SJSA1 (cell line): ENCODE data around the gene CROT. TPM values are rescaled to one million over a fixed set of nuclear protein-coding genes. Genes with fewer than 3 reads are reported as not detected.

Experiments
- DNase-seq, 2 experiments: peaks; one replicate each; pipeline ENCODE4 v3.0.0-alpha.2; 2015 to 2020; ENCODE audit warnings: low spot score in 2 of 2, low read depth in 1 of 2
- H3K27ac ChIP-seq: fragments of 250-450 bp; sonication (Bioruptor Pico); 2 replicates; pipeline ENCODE4 v1.5.1; 2020; ENCODE audit warnings: mild to moderate bottlenecking, moderate library complexity
- H3K27me3 ChIP-seq: fragments of 250-450 bp; sonication (Bioruptor Pico); replicated peaks from 2 replicates; pipeline ENCODE4 v1.5.1; 2020; ENCODE audit warnings: mild to moderate bottlenecking, moderate library complexity
- H3K36me3 ChIP-seq: fragments of 250-450 bp; sonication (Bioruptor Pico); 2 replicates; pipeline ENCODE4 v1.5.1; 2020; ENCODE audit warnings: mild to moderate bottlenecking
- H3K4me1 ChIP-seq: fragments of 250-450 bp; sonication (Bioruptor Pico); replicated peaks from 2 replicates; pipeline ENCODE4 v1.6.1; 2021; ENCODE audit warnings: mild to moderate bottlenecking
- H3K4me3 ChIP-seq: fragments of 250-450 bp; sonication (Bioruptor Pico); 2 replicates; pipeline ENCODE4 v1.5.1; 2020; ENCODE audit warnings: mild to moderate bottlenecking
- H3K9me3 ChIP-seq: fragments of 250-450 bp; sonication (Bioruptor Pico); replicated peaks from 2 replicates; pipeline ENCODE4 v1.5.1; 2020; ENCODE audit warnings: mild to moderate bottlenecking
- total RNA-seq: library from RNA; depleted of rRNA; stranded (reverse); fragments of >200 nt; shearing (Covaris generic); gene quantifications from 2 replicates; pipeline ENCODE4 v1.2.3, GENCODE V29; 2014

CROT gene
- total RNA-seq, 1 experiment from 2014 or later, result 14.6 TPM

- Histone ChIP-seq H3K4me1 (no peaks in the 10 kb centered on the region), H3K9me3 (peaks cover 13% of the 10 kb centered on the region), H3K4me3 (no peak overlapping the region), H3K27me3 (no peaks in the 10 kb centered on the region), H3K27ac (no peak overlapping the region), H3K36me3 (no peaks in the 10 kb centered on the region)
- DNase-seq, result no peak
These were observed 15.1 kb upstream of the CROT start for GRCh38 chr7:87330316-87330715.

GRCh38 chr7:87330942-87331341 is 14.5 kb upstream of the CROT start:
- Histone ChIP-seq H3K9me3 (peaks cover 13% of the 10 kb centered on the region), H3K4me3 (no peak overlapping the region), H3K27ac (no peak overlapping the region), H3K4me1 (no peaks in the 10 kb centered on the region), H3K36me3 (no peaks in the 10 kb centered on the region), H3K27me3 (no peaks in the 10 kb centered on the region)
- no peak for DNase-seq

GRCh38 chr7:87331687-87332252 is 13.7 kb upstream of the CROT start:
- Histone ChIP-seq H3K4me3 (no peak overlapping the region), H3K27me3 (no peaks in the 10 kb centered on the region), H3K9me3 (peaks cover 13% of the 10 kb centered on the region), H3K36me3 (no peaks in the 10 kb centered on the region), H3K4me1 (no peaks in the 10 kb centered on the region), H3K27ac (no peak overlapping the region)
- no peak for DNase-seq

GRCh38 chr7:87332321-87332720 is 13.1 kb upstream of the CROT start:
- H3K9me3 ChIP-seq, result peaks cover 13% of the 10 kb centered on the region
- H3K4me1 ChIP-seq, result no peaks in the 10 kb centered on the region
- no peaks in the 10 kb centered on the region for H3K27me3 ChIP-seq
- no peak overlapping the region for H3K4me3 ChIP-seq
- DNase-seq, result no peak
- H3K36me3 ChIP-seq, result no peaks in the 10 kb centered on the region
- H3K27ac ChIP-seq, result no peak overlapping the region

- no peaks in the 10 kb centered on the region for H3K27me3 ChIP-seq
- no peak overlapping the region for H3K27ac ChIP-seq
- H3K36me3 ChIP-seq, result no peaks in the 10 kb centered on the region
- H3K4me1 ChIP-seq, result no peaks in the 10 kb centered on the region
- no peak for DNase-seq
- H3K9me3 ChIP-seq, result no peaks in the 10 kb centered on the region
- no peak overlapping the region for H3K4me3 ChIP-seq
These were observed 9.3 kb upstream of the CROT start for GRCh38 chr7:87336136-87336535.

- H3K4me3 ChIP-seq, result no peak overlapping the region
- H3K27ac ChIP-seq, result no peak overlapping the region
- no peaks in the 10 kb centered on the region for H3K36me3 ChIP-seq
- H3K27me3 ChIP-seq, result no peaks in the 10 kb centered on the region
- H3K4me1 ChIP-seq, result peaks cover 5% of the 10 kb centered on the region
- no peaks in the 10 kb centered on the region for H3K9me3 ChIP-seq
- no peak for DNase-seq
These were observed 8.1 kb upstream of the CROT start for GRCh38 chr7:87337331-87337730.

- H3K27me3 ChIP-seq, result no peaks in the 10 kb centered on the region
- no peak for DNase-seq
- no peaks in the 10 kb centered on the region for H3K36me3 ChIP-seq
- H3K9me3 ChIP-seq, result no peaks in the 10 kb centered on the region
- H3K27ac ChIP-seq, result no peak overlapping the region
- peaks cover 20% of the 10 kb centered on the region for H3K4me1 ChIP-seq
- H3K4me3 ChIP-seq, result no peak overlapping the region
These were observed 6.0 kb upstream of the CROT start for GRCh38 chr7:87339373-87339897.

GRCh38 chr7:87341441-87341840 is 4.0 kb upstream of the CROT start:
- Histone ChIP-seq H3K27me3 (no peaks in the 10 kb centered on the region), H3K9me3 (no peaks in the 10 kb centered on the region), H3K4me1 (peaks cover 28% of the 10 kb centered on the region), H3K4me3 (no peak overlapping the region), H3K27ac (no peak overlapping the region), H3K36me3 (no peaks in the 10 kb centered on the region)
- no peak for DNase-seq

- Histone ChIP-seq H3K9me3 (no peaks in the 10 kb centered on the region), H3K4me3 (no peak overlapping the region), H3K4me1 (peaks cover 28% of the 10 kb centered on the region), H3K27me3 (no peaks in the 10 kb centered on the region), H3K27ac (peak overlapping the region; percentile 10; the same call in 1 of the 2 replicates), H3K36me3 (no peaks in the 10 kb centered on the region)
- DNase-seq, result peak in 1 of 2 experiments; percentile 44
These were observed 3.2 kb upstream of the CROT start for GRCh38 chr7:87342231-87342630.

- H3K4me1 ChIP-seq, result peaks cover 28% of the 10 kb centered on the region
- H3K9me3 ChIP-seq, result no peaks in the 10 kb centered on the region
- H3K36me3 ChIP-seq, result peaks cover 6% of the 10 kb centered on the region
- H3K4me3 ChIP-seq, result peak overlapping the region; percentile 52
- no peak for DNase-seq
- H3K27ac ChIP-seq, result 0 out of 2 replicates have a peak overlapping the region, but pooled peaks have one; percentile 21
- H3K27me3 ChIP-seq, result no peaks in the 10 kb centered on the region
These were observed 1.0 kb upstream of the CROT start for GRCh38 chr7:87344446-87344845.

- Histone ChIP-seq H3K9me3 (no peaks in the 10 kb centered on the region), H3K27ac (no peak overlapping the region), H3K27me3 (no peaks in the 10 kb centered on the region), H3K4me3 (peak overlapping the region; percentile 52), H3K36me3 (peaks cover 20% of the 10 kb centered on the region), H3K4me1 (peaks cover 28% of the 10 kb centered on the region)
- DNase-seq, result no peak
These were observed 503 bp downstream of the CROT start for GRCh38 chr7:87345962-87346371.

GRCh38 chr7:87347207-87347606 is 1.7 kb downstream of the CROT start:
- peaks cover 25% of the 10 kb centered on the region for H3K36me3 ChIP-seq
- H3K4me3 ChIP-seq, result no peak overlapping the region
- DNase-seq, result no peak
- H3K27me3 ChIP-seq, result no peaks in the 10 kb centered on the region
- no peak overlapping the region for H3K27ac ChIP-seq
- no peaks in the 10 kb centered on the region for H3K9me3 ChIP-seq
- H3K4me1 ChIP-seq, result peaks cover 23% of the 10 kb centered on the region

- peaks cover 25% of the 10 kb centered on the region for H3K36me3 ChIP-seq
These were observed 2.2 kb downstream of the CROT start for GRCh38 chr7:87347664-87348063.

GRCh38 chr7:87354749-87355148 is 9.3 kb downstream of the CROT start:
- Histone ChIP-seq H3K27me3 (no peaks in the 10 kb centered on the region), H3K27ac (no peak overlapping the region), H3K36me3 (peaks cover 44% of the 10 kb centered on the region), H3K4me3 (no peak overlapping the region), H3K4me1 (no peaks in the 10 kb centered on the region), H3K9me3 (no peaks in the 10 kb centered on the region)
- no peak for DNase-seq

More at GRCh38 chr7:87347664-87348063, 2.2 kb downstream of the CROT start:
- H3K27ac ChIP-seq, result no peak overlapping the region
- H3K4me3 ChIP-seq, result no peak overlapping the region
- no peaks in the 10 kb centered on the region for H3K27me3 ChIP-seq
- peaks cover 19% of the 10 kb centered on the region for H3K4me1 ChIP-seq
- DNase-seq, result no peak
- no peaks in the 10 kb centered on the region for H3K9me3 ChIP-seq

- Histone ChIP-seq H3K27me3 (no peaks in the 10 kb centered on the region), H3K27ac (no peak overlapping the region), H3K4me1 (no peaks in the 10 kb centered on the region), H3K36me3 (peaks cover 33% of the 10 kb centered on the region), H3K9me3 (no peaks in the 10 kb centered on the region), H3K4me3 (no peak overlapping the region)
- DNase-seq, result no peak
These were observed 11.0 kb downstream of the CROT start for GRCh38 chr7:87356448-87356847.
